Caco-2 (cell line): ENCODE results near the gene COX6A2. TPM values are rescaled to one million over a fixed set of nuclear protein-coding genes. Genes with fewer than 3 reads are reported as not detected.

ENCODE experiments used
- BruUV-seq: library from RNA; stranded (reverse); fragments of 400-500 nt; replicated peaks from 2 replicates; lab custom pipeline; 2021; lab: Mats Ljungman, UMichigan
- CTCF ChIA-PET: fragments of 300-600 bp; sonication (Branson Sonifier 250); formaldehyde crosslinking; loops from one replicate; lab custom pipeline; 2022; ENCODE audit warnings: antibody characterized with exemption; lab: Charles Lee
- POLR2A ChIA-PET: fragments of 300-600 bp; sonication (Branson Sonifier 250); formaldehyde crosslinking; loops from one replicate; lab custom pipeline; 2022; ENCODE audit warnings: antibody characterized with exemption; lab: Charles Lee
- DNase-seq, 2 experiments: peaks; one replicate each; pipeline versions ENCODE4 v3.0.0 to v3.0.0-alpha.2; 2020 to 2022
- H3K27me3 ChIP-seq: replicated peaks from 2 replicates; pipeline ENCODE4 v1.6.0; 2011; ENCODE audit warnings: low read length; ENCODE audit not compliant: control insufficient read depth, insufficient read depth
- H3K36me3 ChIP-seq: 2 replicates; pipeline ENCODE4 v1.5.1; 2011; ENCODE audit warnings: low read length; ENCODE audit not compliant: control insufficient read depth, insufficient read depth
- H3K4me1 ChIP-seq: fragments of 250-450 bp; sonication (Bioruptor Pico); 2 replicates; pipeline ENCODE4 v1.5.1; 2020; ENCODE audit warnings: mild to moderate bottlenecking
- H3K4me3 ChIP-seq: 2 replicates; pipeline ENCODE4 v1.5.1; 2011; ENCODE audit warnings: low read depth, mild to moderate bottlenecking, control low read depth, low read length
- H3K9me3 ChIP-seq: fragments of 250-450 bp; sonication (Bioruptor Pico); 2 replicates; pipeline ENCODE4 v1.5.1; 2020; ENCODE audit warnings: mild to moderate bottlenecking, moderate library complexity
- H3K27ac Mint-ChIP-seq: one replicate; pipeline ENCODE4 v1.8.0; 2022; ENCODE audit warnings: mixed read lengths; ENCODE audit not compliant: unreplicated experiment
- H3K27me3 Mint-ChIP-seq: one replicate; pipeline ENCODE4 v1.8.0; 2022; ENCODE audit warnings: mixed read lengths; ENCODE audit not compliant: insufficient read depth, unreplicated experiment
- H3K36me3 Mint-ChIP-seq: one replicate; pipeline ENCODE4 v1.8.0; 2022; ENCODE audit warnings: mild to moderate bottlenecking, mixed read lengths; ENCODE audit not compliant: insufficient read depth, unreplicated experiment
- H3K4me1 Mint-ChIP-seq: one replicate; pipeline ENCODE4 v1.8.0; 2022; ENCODE audit warnings: low read depth, mixed read lengths; ENCODE audit not compliant: unreplicated experiment
- H3K4me3 Mint-ChIP-seq: one replicate; pipeline ENCODE4 v1.8.0; 2022; ENCODE audit warnings: mild to moderate bottlenecking, moderate library complexity, mixed read lengths; ENCODE audit not compliant: unreplicated experiment
- H3K9me3 Mint-ChIP-seq: one replicate; pipeline ENCODE4 v1.8.0; 2022; ENCODE audit warnings: mixed read lengths; ENCODE audit not compliant: unreplicated experiment
- intact Hi-C: fragments of 100-400 bp; cut with micrococcal nuclease; formaldehyde crosslinking; loops from one replicate; pipeline ENCODE4 v1.10.0; 2022; ENCODE audit not compliant: unreplicated experiment
- total RNA-seq: library from RNA; stranded (reverse); gene quantifications from 2 replicates; pipeline ENCODE4 v1.2.3, GENCODE V29; 2022
- TF ChIP-seq, protein P1 (sequence below), 2 experiments: fragments of 200-600 bp in 1 of 2; IDR thresholded peaks; 1 replicate in 1 of 2; 2 replicates in 1 of 2; pipeline versions ENCODE4 v1.5.1 to v1.8.0; 2011 to 2022; ENCODE audit warnings: antibody characterized with exemption in 1 of 2, control low read depth in 1 of 2, inconsistent platforms in 1 of 2, low read depth in 1 of 2, low read length in 1 of 2, mild to moderate bottlenecking in 1 of 2, moderate library complexity in 1 of 2; ENCODE audit not compliant: insufficient read depth in 1 of 2, severe bottlenecking in 1 of 2, unreplicated experiment in 1 of 2

The COX6A2 gene
- total RNA-seq, 1 experiment from 2014 or later, result not detected

DNA sequence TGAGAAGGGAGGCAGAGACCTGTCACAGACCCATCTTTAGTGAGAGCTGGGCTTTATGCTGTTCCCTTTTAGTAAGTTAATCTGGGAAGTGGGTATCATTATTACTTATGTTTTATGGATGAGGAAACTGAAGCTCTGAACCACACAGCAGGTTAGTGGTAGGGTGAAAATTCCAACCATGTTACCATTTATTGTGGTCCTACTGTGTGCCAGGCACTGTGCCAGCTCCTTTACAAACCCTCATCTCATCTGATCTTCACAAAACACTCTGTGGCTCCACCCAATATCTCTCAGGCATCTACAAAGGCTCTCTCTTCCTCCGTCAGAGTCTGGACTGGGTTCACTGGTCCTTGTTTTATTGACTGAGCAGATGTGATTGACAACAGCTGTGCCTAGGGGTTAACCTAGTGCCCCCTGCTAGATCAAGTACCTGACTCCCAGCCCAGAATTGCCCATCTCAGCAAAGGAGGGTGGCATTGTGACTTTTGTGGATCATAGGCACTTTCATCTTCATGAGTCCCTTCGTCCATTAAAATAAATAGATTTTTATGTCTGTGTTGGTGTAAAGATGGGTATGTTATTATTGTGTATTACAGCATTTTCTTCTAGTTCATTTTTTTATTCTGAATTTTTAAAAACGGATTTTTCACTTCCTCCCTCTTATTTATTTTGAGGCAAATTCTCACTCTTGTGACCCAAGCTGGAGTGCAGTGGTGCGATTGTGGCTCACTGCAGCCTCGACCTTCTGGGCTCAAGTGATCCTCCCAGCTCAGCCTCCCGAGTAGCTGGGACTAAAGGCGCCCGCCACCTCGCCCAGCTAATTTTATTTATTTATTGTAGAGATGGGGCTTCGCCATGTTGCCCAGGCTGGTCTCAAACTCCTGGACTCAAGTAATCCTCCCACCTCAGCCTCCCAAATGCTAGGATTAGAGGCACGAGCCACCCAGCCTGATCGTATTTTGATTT, 46.9 kb upstream of the COX6A2 start:
- CTCF ChIA-PET, result interaction anchor here (1.0 to 3.6 kb wide), 3 partner anchors 15 to 17 kb away, joined by 3 to 33 read pairs (median 3); partner anchors contain the start of gene ARMC5
- no TSS peak for BruUV-seq
- H3K4me3 ChIP-seq, result no peak overlapping the region
- Mint-ChIP-seq H3K27me3 (no peaks in the 10 kb centered on the region), H3K36me3 (peaks cover 24% of the 10 kb centered on the region), H3K9me3 (no peaks in the 10 kb centered on the region), H3K4me3 (no peak overlapping the region), H3K4me1 (peaks cover 24% of the 10 kb centered on the region), H3K27ac (no peak overlapping the region)
- no peaks in the 10 kb centered on the region for H3K36me3 ChIP-seq
- POLR2A ChIA-PET, result no interaction called here
- no peaks in the 10 kb centered on the region for H3K9me3 ChIP-seq
- no peaks in the 10 kb centered on the region for H3K27me3 ChIP-seq
- DNase-seq, result no peak
- TF ChIP-seq, protein P1, sequence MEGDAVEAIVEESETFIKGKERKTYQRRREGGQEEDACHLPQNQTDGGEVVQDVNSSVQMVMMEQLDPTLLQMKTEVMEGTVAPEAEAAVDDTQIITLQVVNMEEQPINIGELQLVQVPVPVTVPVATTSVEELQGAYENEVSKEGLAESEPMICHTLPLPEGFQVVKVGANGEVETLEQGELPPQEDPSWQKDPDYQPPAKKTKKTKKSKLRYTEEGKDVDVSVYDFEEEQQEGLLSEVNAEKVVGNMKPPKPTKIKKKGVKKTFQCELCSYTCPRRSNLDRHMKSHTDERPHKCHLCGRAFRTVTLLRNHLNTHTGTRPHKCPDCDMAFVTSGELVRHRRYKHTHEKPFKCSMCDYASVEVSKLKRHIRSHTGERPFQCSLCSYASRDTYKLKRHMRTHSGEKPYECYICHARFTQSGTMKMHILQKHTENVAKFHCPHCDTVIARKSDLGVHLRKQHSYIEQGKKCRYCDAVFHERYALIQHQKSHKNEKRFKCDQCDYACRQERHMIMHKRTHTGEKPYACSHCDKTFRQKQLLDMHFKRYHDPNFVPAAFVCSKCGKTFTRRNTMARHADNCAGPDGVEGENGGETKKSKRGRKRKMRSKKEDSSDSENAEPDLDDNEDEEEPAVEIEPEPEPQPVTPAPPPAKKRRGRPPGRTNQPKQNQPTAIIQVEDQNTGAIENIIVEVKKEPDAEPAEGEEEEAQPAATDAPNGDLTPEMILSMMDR (IDR thresholded peaks at IDR 0.05; ENCODE audit: insufficient read depth in 1 of 2, low read depth in 1 of 2, low read length in 1 of 2, severe bottlenecking in 1 of 2, unreplicated experiment in 1 of 2), result no peak
- intact Hi-C loops, result no loop called here
- H3K4me1 ChIP-seq, result peaks cover 3% of the 10 kb centered on the region

DNA sequence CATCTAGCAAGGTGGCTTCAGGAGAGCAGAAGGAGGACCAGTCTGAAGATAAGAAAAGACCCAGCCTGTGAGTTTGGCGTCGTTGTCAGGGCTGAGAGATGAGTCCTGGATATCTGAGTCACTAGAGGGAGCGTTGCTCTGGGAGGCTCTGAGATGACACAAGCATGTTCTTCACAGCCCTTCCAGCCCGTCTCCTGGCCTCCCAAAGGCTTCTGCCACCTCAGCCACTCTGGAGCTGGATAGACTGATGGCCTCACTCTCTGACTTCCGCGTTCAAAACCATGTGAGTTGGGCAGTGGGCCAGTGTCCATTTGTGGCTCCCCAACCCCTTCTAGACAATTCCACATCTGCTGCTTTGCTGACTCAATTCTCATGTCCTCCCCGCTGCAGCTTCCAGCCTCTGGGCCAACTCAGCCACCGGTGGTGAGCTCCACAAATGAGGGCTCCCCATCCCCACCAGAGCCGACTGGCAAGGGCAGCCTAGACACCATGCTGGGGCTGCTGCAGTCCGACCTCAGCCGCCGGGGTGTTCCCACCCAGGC, 46.1 kb upstream of the COX6A2 start:
- Mint-ChIP-seq H3K36me3 (peaks cover 19% of the 10 kb centered on the region), H3K4me3 (no peak overlapping the region), H3K4me1 (peaks cover 24% of the 10 kb centered on the region), H3K9me3 (no peaks in the 10 kb centered on the region), H3K27ac (no peak overlapping the region), H3K27me3 (no peaks in the 10 kb centered on the region)
- DNase-seq, result no peak
- H3K4me3 ChIP-seq, result no peak overlapping the region
- POLR2A ChIA-PET, result no interaction called here
- TF ChIP-seq, protein P1 (IDR thresholded peaks at IDR 0.05; ENCODE audit: insufficient read depth in 1 of 2, low read depth in 1 of 2, low read length in 1 of 2, severe bottlenecking in 1 of 2, unreplicated experiment in 1 of 2), result no peak
- H3K36me3 ChIP-seq, result no peaks in the 10 kb centered on the region
- H3K9me3 ChIP-seq, result no peaks in the 10 kb centered on the region
- H3K27me3 ChIP-seq, result no peaks in the 10 kb centered on the region
- CTCF ChIA-PET, result interaction anchor here (1.0 to 1.1 kb wide), 2 partner anchors 14 to 16 kb away, joined by 3 read pairs; no protein-coding TSS in a partner anchor
- TSS peak; percentile 6 for BruUV-seq
- peaks cover 3% of the 10 kb centered on the region for H3K4me1 ChIP-seq
- intact Hi-C loops, result no loop called here

DNA sequence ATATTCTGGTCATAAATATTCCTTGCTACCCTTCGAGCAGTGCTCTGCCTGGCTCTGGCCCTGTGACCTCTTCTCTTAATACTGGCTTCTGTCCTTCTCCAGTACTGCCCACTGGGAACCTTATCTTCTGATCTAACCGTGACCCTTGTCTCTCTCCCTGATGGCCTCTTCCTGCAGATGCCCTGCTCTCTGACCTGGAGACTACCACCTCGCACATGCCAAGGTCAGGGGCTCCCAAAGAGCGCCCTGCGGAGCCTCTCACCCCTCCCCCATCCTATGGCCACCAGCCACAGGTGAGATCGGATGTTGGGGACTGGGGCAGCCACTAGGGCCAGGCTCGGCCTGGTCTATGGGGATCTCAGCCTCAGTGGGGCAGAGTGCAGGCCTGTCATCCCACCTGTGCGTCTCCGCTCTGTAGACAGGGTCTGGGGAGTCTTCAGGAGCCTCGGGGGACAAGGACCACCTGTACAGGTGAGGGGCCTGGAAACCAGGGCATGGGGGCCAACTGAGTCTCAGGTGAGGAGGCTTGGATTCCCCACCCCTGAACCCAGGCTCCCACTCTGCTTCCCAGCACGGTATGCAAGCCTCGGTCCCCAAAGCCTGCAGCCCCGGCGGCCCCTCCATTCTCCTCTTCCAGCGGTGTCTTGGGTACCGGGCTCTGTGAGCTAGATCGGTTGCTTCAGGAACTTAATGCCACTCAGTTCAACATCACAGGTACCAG, 45.3 kb upstream of the COX6A2 start:
- TF ChIP-seq, protein P1 (IDR thresholded peaks at IDR 0.05; ENCODE audit: insufficient read depth in 1 of 2, low read depth in 1 of 2, low read length in 1 of 2, severe bottlenecking in 1 of 2, unreplicated experiment in 1 of 2), result no peak
- intact Hi-C loops, result no loop called here
- no peak overlapping the region for H3K4me3 ChIP-seq
- POLR2A ChIA-PET, result no interaction called here
- H3K9me3 ChIP-seq, result no peaks in the 10 kb centered on the region
- no peaks in the 10 kb centered on the region for H3K27me3 ChIP-seq
- H3K36me3 ChIP-seq, result no peaks in the 10 kb centered on the region
- BruUV-seq, result no TSS peak
- Mint-ChIP-seq H3K9me3 (no peaks in the 10 kb centered on the region), H3K4me3 (peak overlapping the region; percentile 96), H3K36me3 (peaks cover 19% of the 10 kb centered on the region), H3K27me3 (no peaks in the 10 kb centered on the region), H3K4me1 (peaks cover 24% of the 10 kb centered on the region), H3K27ac (peak overlapping the region; percentile 57)
- CTCF ChIA-PET, result interaction anchor here (1.0 to 1.1 kb wide), 2 partner anchors 15 to 22 kb away, joined by 3 read pairs; no protein-coding TSS in a partner anchor
- peaks cover 3% of the 10 kb centered on the region for H3K4me1 ChIP-seq
- no peak for DNase-seq
